VCaP (cell line): Measurements from ENCODE around the gene WWC2.

Source experiments
- H3K27ac ChIP-seq: fragments of 450-650 bp; 2 replicates; pipeline ENCODE4 v1.5.1; 2017
- CTCF ChIP-seq: fragments of 450-650 bp; conservative IDR thresholded peaks from 2 replicates; pipeline ENCODE4 v1.5.1; 2017; ENCODE audit warnings: mild to moderate bottlenecking, moderate library complexity

Gene WWC2

GRCh38 chr4:183344523-183345255 lies 245.6 kb downstream of the WWC2 start:
- no peak for TF ChIP-seq CTCF
- H3K27ac ChIP-seq, result no peak overlapping the region

GRCh38 chr4:183345261-183345660 lies 246.2 kb downstream of the WWC2 start:
- no peak for TF ChIP-seq CTCF
- H3K27ac ChIP-seq, result no peak overlapping the region

- TF ChIP-seq CTCF, result no peak
- H3K27ac ChIP-seq, result no peak overlapping the region
These were observed 248.1 kb downstream of the WWC2 start for GRCh38 chr4:183347146-183347545.

- H3K27ac ChIP-seq, result no peak overlapping the region
- TF ChIP-seq CTCF, result no peak
These were observed 248.5 kb downstream of the WWC2 start for GRCh38 chr4:183347566-183347965.

- H3K27ac ChIP-seq, result no peak overlapping the region
- TF ChIP-seq CTCF, result no peak
These were observed 249.1 kb downstream of the WWC2 start for GRCh38 chr4:183348136-183348535.

- TF ChIP-seq CTCF, result no peak
- H3K27ac ChIP-seq, result no peak overlapping the region
These were observed 249.9 kb downstream of the WWC2 start for GRCh38 chr4:183348706-183349659.

- TF ChIP-seq CTCF, result no peak
- no peak overlapping the region for H3K27ac ChIP-seq
These were observed 250.6 kb downstream of the WWC2 start for GRCh38 chr4:183349673-183350072.
